Activated CD4-positive, alpha-beta T cell treated with anti-CD3 and anti-CD28 coated beads for 36 hours (primary cell): Measurements from ENCODE around the gene MFSD1. TPM values are rescaled to one million over a fixed set of nuclear protein-coding genes. Genes with fewer than 3 reads are reported as not detected.

Source experiments
- ATAC-seq: fragments of 200-7000 bp; cut with Tn5 transposase; one replicate; pipeline ENCODE4 v1.10.0; 2021; ENCODE audit warnings: mild to moderate bottlenecking, moderate library complexity
- CTCF ChIA-PET: fragments of 350-600 bp; sonication (Branson Sonifier 250); formaldehyde crosslinking; loops from one replicate; lab custom pipeline; 2021; ENCODE audit warnings: antibody characterized with exemption; lab: Charles Lee
- POLR2A ChIA-PET: fragments of 350-600 bp; sonication (Branson Sonifier 250); formaldehyde crosslinking; loops from one replicate; lab custom pipeline; 2021; ENCODE audit warnings: antibody characterized with exemption, inconsistent platforms; lab: Charles Lee
- DNase-seq: peaks from one replicate; pipeline ENCODE4 v3.0.0-alpha.2; 2020
- H3K27ac Mint-ChIP-seq: one replicate; pipeline ENCODE4 v1.8.0; 2021; ENCODE audit warnings: mixed read lengths
- H3K27me3 Mint-ChIP-seq: one replicate; pipeline ENCODE4 v1.8.0; 2021; ENCODE audit warnings: mixed read lengths
- H3K36me3 Mint-ChIP-seq: one replicate; pipeline ENCODE4 v1.8.0; 2021; ENCODE audit warnings: low read depth, mixed read lengths
- H3K4me1 Mint-ChIP-seq: one replicate; pipeline ENCODE4 v1.8.0; 2021; ENCODE audit warnings: mixed read lengths
- H3K4me3 Mint-ChIP-seq: one replicate; pipeline ENCODE4 v1.8.0; 2021; ENCODE audit warnings: mild to moderate bottlenecking, moderate library complexity, mixed read lengths
- H3K9me3 Mint-ChIP-seq: one replicate; pipeline ENCODE4 v1.8.0; 2021; ENCODE audit warnings: low read depth, mixed read lengths
- intact Hi-C, 2 experiments: fragments of 100-400 bp; cut with DNase I in 1 of 2; cut with micrococcal nuclease in 1 of 2; formaldehyde crosslinking; loops; one replicate each; pipeline versions ENCODE4 v1.14.2 to v1.15.1; 2022 to 2024; cut with DNase I, micrococcal nuclease
- total RNA-seq, 2 experiments: library from RNA; stranded (reverse); gene quantifications; one replicate each; pipeline ENCODE4 v1.2.3, GENCODE V29; 2021

Gene MFSD1
- total RNA-seq, 2 experiments from 2014 or later: 6.9 to 13.1 TPM

- POLR2A ChIA-PET: no interaction called here
- no peak overlapping the region for H3K4me3 Mint-ChIP-seq
Observed at GRCh38 chr3:158769952-158770740, 31.7 kb upstream of the MFSD1 start.

GRCh38 chr3:158770741-158771350 lies 31.0 kb upstream of the MFSD1 start:
- Mint-ChIP-seq H3K4me1 (no peaks in the 10 kb centered on the region), H3K4me3 (no peak overlapping the region), H3K27ac (no peak overlapping the region), H3K27me3 (no peaks in the 10 kb centered on the region), H3K36me3 (no peaks in the 10 kb centered on the region), H3K9me3 (no peaks in the 10 kb centered on the region)
- ATAC-seq (no peak), DNase-seq (no peak)
- ChIA-PET POLR2A (interaction anchor here (0.5 kb wide), 1 partner anchor 127 kb away, joined by 3 read pairs; no protein-coding TSS in a partner anchor), CTCF (interaction anchor here (1.3 kb wide), 1 partner anchor 44 kb away, joined by 3 read pairs; no protein-coding TSS in a partner anchor)
- intact Hi-C loops: no loop called here

More at GRCh38 chr3:158769952-158770740, 31.7 kb upstream of the MFSD1 start:
- CTCF ChIA-PET: interaction anchor here (1.3 kb wide), 1 partner anchor 43 kb away, joined by 3 read pairs; no protein-coding TSS in a partner anchor
- no peaks in the 10 kb centered on the region for H3K27me3 Mint-ChIP-seq
- no peak overlapping the region for H3K27ac Mint-ChIP-seq
- H3K36me3 Mint-ChIP-seq: no peaks in the 10 kb centered on the region
- intact Hi-C loops: no loop called here
- no peaks in the 10 kb centered on the region for H3K4me1 Mint-ChIP-seq
- DNase-seq (no peak), ATAC-seq (no peak)
- no peaks in the 10 kb centered on the region for H3K9me3 Mint-ChIP-seq

DNA sequence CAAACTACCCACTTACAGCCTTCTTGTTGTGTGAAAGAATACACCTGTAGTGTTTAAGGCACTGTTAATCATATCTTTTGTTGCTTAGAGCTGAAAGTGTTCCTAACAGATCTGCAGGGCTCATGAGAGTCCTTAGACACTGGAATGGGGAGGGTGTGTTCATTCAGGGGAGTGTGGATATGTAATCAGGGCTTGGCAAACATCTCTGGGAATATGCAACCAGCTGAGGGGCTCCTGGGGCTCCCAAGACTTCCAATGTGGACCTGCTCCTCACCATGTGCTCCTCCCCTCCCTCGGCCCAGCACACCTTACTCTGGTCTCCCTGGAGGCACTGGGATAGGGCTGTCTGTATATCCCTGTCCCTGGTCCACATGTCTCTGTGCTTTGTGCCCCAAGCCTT lies 30.3 kb upstream of the MFSD1 start:
- Mint-ChIP-seq H3K27ac (no peak overlapping the region), H3K27me3 (no peaks in the 10 kb centered on the region), H3K36me3 (no peaks in the 10 kb centered on the region), H3K9me3 (no peaks in the 10 kb centered on the region), H3K4me3 (no peak overlapping the region), H3K4me1 (no peaks in the 10 kb centered on the region)
- POLR2A ChIA-PET: interaction anchor here (0.5 kb wide), 1 partner anchor 128 kb away, joined by 3 read pairs; no protein-coding TSS in a partner anchor
- intact Hi-C loops: no loop called here
- DNase-seq: no peak
- no peak for ATAC-seq
- CTCF ChIA-PET: no interaction called here

DNA sequence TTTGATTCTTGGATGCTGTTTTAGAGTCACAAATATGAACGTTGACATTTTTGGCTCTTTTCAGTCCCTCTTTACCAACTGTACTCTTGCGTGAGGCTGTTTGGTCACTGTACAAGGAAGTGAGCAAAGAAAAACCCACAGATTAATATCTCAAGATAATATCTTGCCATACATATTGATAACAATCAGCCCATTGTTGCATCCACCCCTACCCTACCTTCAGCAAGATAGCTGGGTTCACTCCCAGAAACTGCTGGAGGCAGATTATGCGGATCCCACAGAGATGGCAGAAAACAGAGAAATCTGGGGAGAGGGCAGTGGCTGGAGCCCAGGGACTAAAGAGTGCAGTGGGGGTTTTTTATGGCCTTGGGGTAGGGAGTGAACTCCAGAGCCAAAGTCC lies 29.9 kb upstream of the MFSD1 start:
- Mint-ChIP-seq H3K9me3 (no peaks in the 10 kb centered on the region), H3K27me3 (no peaks in the 10 kb centered on the region), H3K27ac (no peak overlapping the region), H3K36me3 (no peaks in the 10 kb centered on the region), H3K4me3 (no peak overlapping the region), H3K4me1 (no peaks in the 10 kb centered on the region)
- DNase-seq (no peak), ATAC-seq (no peak)
- ChIA-PET POLR2A (no interaction called here), CTCF (no interaction called here)
- intact Hi-C loops: no loop called here

- ChIA-PET CTCF (interaction anchor here (1.1 kb wide), 1 partner anchor 45 kb away, joined by 5 read pairs; no protein-coding TSS in a partner anchor), POLR2A (no interaction called here)
- H3K4me1 Mint-ChIP-seq: no peaks in the 10 kb centered on the region
- H3K9me3 Mint-ChIP-seq: no peaks in the 10 kb centered on the region
- intact Hi-C loops: no loop called here
- ATAC-seq (no peak), DNase-seq (no peak)
- no peak overlapping the region for H3K27ac Mint-ChIP-seq
- H3K27me3 Mint-ChIP-seq: no peaks in the 10 kb centered on the region
- no peak overlapping the region for H3K4me3 Mint-ChIP-seq
- H3K36me3 Mint-ChIP-seq: no peaks in the 10 kb centered on the region
Observed at GRCh38 chr3:158773166-158773565, 28.7 kb upstream of the MFSD1 start.

GRCh38 chr3:158773845-158774830 lies 27.7 kb upstream of the MFSD1 start:
- Mint-ChIP-seq H3K4me3 (no peak overlapping the region), H3K9me3 (no peaks in the 10 kb centered on the region), H3K27ac (no peak overlapping the region), H3K27me3 (no peaks in the 10 kb centered on the region), H3K4me1 (no peaks in the 10 kb centered on the region), H3K36me3 (no peaks in the 10 kb centered on the region)
- no peak for ATAC-seq
- ChIA-PET CTCF (interaction anchor here (1.1 kb wide), 1 partner anchor 46 kb away, joined by 5 read pairs; no protein-coding TSS in a partner anchor), POLR2A (no interaction called here)
- no peak for DNase-seq
- intact Hi-C loops: no loop called here

DNA sequence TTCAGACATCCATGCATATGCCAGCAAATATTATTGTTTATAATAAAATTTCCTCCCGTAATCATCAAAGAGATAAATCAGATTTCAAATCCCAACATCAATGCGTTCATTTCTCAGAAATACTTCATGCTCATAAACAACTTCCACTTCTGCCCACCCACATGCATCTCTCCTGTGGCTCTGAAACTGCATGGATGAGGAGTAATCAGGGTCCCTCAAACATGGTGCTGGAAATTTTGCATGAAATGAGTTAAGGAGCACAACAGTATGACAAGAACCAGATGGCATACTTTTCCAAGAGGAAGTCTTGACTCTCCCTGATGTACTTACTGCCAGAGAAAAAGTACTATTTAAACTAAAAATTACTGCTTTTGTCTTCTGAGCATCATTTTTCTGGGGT lies 26.9 kb upstream of the MFSD1 start:
- DNase-seq (no peak), ATAC-seq (no peak)
- no peaks in the 10 kb centered on the region for H3K36me3 Mint-ChIP-seq
- CTCF ChIA-PET: no interaction called here
- H3K9me3 Mint-ChIP-seq: no peaks in the 10 kb centered on the region
- no peaks in the 10 kb centered on the region for H3K4me1 Mint-ChIP-seq
- intact Hi-C loops: no loop called here
- H3K4me3 Mint-ChIP-seq: no peak overlapping the region
- no peaks in the 10 kb centered on the region for H3K27me3 Mint-ChIP-seq
- POLR2A ChIA-PET: no interaction called here
- H3K27ac Mint-ChIP-seq: no peak overlapping the region

DNA sequence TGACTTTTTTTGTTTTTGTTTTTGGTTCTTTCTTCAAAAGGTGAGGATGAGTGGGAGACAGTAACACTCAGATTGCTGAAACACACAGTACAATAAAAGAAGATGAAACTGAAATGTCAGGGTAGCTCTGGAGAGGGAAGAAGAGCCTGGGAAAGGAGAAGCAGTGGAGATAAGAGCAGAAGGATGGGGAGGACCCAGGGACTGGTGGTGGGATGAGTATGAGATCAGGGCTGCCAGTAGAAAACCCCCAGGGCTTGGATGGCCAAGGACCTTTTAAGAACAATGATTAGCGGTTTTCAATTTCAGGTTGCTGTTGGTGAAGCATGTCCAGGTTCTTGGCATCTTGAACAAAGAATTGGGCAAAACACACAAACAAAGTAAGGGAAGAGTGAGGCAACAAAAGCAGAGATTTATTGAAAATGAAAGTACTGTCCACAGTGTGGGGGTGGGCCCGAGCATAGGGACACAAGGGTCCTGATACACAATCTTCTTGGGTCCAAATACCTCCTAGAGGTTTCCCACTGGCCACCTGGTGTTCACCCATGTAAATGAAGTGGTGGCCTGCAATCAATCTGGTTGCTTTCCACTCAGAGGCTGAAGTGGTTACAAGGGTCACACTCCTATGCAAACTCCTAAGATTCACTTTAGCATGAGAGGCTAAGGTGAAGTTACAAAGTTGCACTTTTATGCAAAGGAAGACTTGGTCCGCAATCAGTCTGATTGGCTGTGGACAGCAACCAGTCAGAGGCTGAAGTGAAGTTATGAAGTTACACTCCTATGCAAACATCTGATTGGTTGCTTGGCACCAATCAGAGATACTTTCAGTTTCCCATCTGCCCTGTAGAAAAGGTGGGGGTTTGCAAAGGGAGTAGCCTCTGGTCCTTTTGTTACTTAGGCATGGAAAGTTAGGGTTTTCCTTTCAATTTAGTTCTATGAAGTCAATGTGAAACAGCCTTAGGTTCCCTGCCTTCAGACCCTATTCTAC lies 26.1 kb upstream of the MFSD1 start:
- DNase-seq: no peak
- H3K27me3 Mint-ChIP-seq: no peaks in the 10 kb centered on the region
- intact Hi-C loops: no loop called here
- no peak for ATAC-seq
- ChIA-PET CTCF (no interaction called here), POLR2A (no interaction called here)
- H3K27ac Mint-ChIP-seq: no peak overlapping the region
- H3K36me3 Mint-ChIP-seq: no peaks in the 10 kb centered on the region
- no peaks in the 10 kb centered on the region for H3K4me1 Mint-ChIP-seq
- no peaks in the 10 kb centered on the region for H3K9me3 Mint-ChIP-seq
- no peak overlapping the region for H3K4me3 Mint-ChIP-seq

- DNase-seq (no peak), ATAC-seq (no peak)
- intact Hi-C loops: no loop called here
- Mint-ChIP-seq H3K27ac (no peak overlapping the region), H3K4me3 (no peak overlapping the region), H3K36me3 (no peaks in the 10 kb centered on the region), H3K27me3 (no peaks in the 10 kb centered on the region), H3K4me1 (no peaks in the 10 kb centered on the region), H3K9me3 (no peaks in the 10 kb centered on the region)
- ChIA-PET CTCF (no interaction called here), POLR2A (no interaction called here)
Observed at GRCh38 chr3:158776531-158776930, 25.3 kb upstream of the MFSD1 start.

DNA sequence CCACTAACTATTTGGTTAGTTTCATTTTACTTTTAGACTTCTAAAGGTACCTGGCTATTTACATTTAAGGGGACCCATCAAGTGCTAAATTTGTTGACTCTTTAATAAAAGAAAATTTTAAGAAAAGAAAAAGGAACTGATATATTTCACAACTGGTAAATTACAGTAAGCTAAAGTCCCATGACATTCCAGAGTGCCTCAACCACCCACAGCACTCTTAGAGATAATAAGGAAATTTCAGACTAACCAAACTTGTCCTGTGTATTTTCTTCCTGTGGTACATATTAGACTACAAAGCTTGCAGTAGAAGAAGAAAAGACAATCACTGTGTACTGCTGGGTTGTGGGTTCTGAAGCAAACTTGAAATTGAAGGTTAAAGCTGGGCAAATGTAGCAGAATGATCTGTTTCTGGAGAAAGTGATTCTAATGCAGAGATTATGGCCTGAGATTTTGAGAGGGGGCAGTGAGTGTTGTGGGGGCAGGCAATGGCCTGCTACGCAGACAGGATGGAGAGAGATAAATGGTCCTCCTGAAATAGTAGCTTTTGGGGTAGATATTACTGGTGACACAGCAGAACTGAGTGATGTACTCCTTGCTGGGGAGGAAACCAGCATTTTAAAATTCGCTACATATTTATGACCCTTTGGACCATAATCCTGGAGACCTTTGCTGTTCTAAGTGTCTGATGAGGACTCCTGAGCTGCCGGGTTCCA lies 24.5 kb upstream of the MFSD1 start:
- Mint-ChIP-seq H3K27ac (no peak overlapping the region), H3K27me3 (no peaks in the 10 kb centered on the region), H3K4me3 (no peak overlapping the region), H3K4me1 (no peaks in the 10 kb centered on the region), H3K36me3 (no peaks in the 10 kb centered on the region), H3K9me3 (no peaks in the 10 kb centered on the region)
- DNase-seq: no peak
- no peak for ATAC-seq
- intact Hi-C loops: no loop called here
- CTCF ChIA-PET: interaction anchor here (0.6 to 1.6 kb wide), 5 partner anchors 12 to 49 kb away, joined by 3 to 4 read pairs (median 3); partner anchors contain the start of gene MFSD1
- POLR2A ChIA-PET: no interaction called here
